Pancreas (tissue), 10 donors: ENCODE results near the gene CUTA. TPM values are rescaled to one million over a fixed set of nuclear protein-coding genes. Genes with fewer than 3 reads are reported as not detected.

Experiments
- ATAC-seq, 4 donors: fragments of 200-7000 bp; cut with Tn5 transposase; one replicate each; pipeline versions ENCODE4 v1.8.0 to v1.9.1; 2020; ENCODE audit warnings: mild to moderate bottlenecking in 4 of 4, moderate library complexity in 4 of 4
- DNase-seq, 6 donors: peaks; one replicate each; pipeline ENCODE4 v3.0.0-alpha.2; 2020
- FAIRE-seq: peaks from 2 replicates; lab custom pipeline; 2012; peaks lifted over from hg19 to GRCh38; lab: Jason Lieb, UNC
- H3K27ac ChIP-seq, 4 donors: fragments of 200-600 bp; sonication (generic); 1 replicate in 3 of 4; 2 replicates in 1 of 4; pipeline versions ENCODE4 v1.5.0 to v1.8.0; 2020
- H3K27me3 ChIP-seq, 4 donors: fragments of 200-600 bp; one replicate each; pipeline ENCODE4 v1.8.0; 2021
- H3K36me3 ChIP-seq, 3 donors: fragments of 200-600 bp; sonication (generic) in 1 of 3; one replicate each; pipeline versions ENCODE4 v1.5.0 to v1.8.0; 2020 to 2021
- H3K4me1 ChIP-seq, 3 donors: fragments of 200-600 bp; one replicate each; pipeline ENCODE4 v1.8.0; 2021
- H3K4me3 ChIP-seq, 4 donors: fragments of 200-600 bp; sonication (generic) in 2 of 4; one replicate each; pipeline versions ENCODE4 v1.5.0 to v1.8.0; 2020 to 2021
- H3K9me3 ChIP-seq, 4 donors: fragments of 200-600 bp; one replicate each; pipeline ENCODE4 v1.8.0; 2021
- CTCF ChIP-seq, 4 donors: fragments of 200-600 bp; sonication (generic) in 3 of 4; IDR thresholded peaks; one replicate each; pipeline versions ENCODE4 v1.5.0 to v1.8.0; 2021; ENCODE audit warnings: antibody characterized with exemption in 4 of 4
- WGBS, 2 donors: extraction: QIAGEN DNeasy Blood & Tissue Kit; methylation state at CpG; one replicate each; pipeline ENCODE4 v1.1.7; 2013; 5-methylcytosine and 5-hydroxymethylcytosine counted together
- intact Hi-C, 3 donors: fragments of 100-400 bp; cut with DNase I; formaldehyde crosslinking; loops; one replicate each; pipeline versions ENCODE4 v1.11.1 to v1.14.2; 2022
- polyA plus RNA-seq, 2 donors: library from polyadenylated mRNA; stranded (reverse); fragments of 200-250 nt; gene quantifications; one replicate each; pipeline ENCODE4 v1.2.3, GENCODE V29; 2013
- total RNA-seq, 6 donors: library from RNA; stranded (reverse); fragmentation: NEBNext Ultra II Directional in 4 of 6; extraction: Animal tissue kit (Norgen Biotek cat#: 25700) in 4 of 6; gene quantifications; one replicate each; pipeline versions ENCODE4 v1.2.1 to v1.2.4, GENCODE V29; 2021 to 2023
- donor health status: healthy with polysubstance abuse.
- donor health status: DM: no; HTN: no; CAD: no; lungs with moderate emphysema.
- donor health status: DM: no; HTN: no; CAD: no.
- donor health status: control.
- donor health status: control.
- donor health status: Bipolar disorder and iron deficiency.
- donor health status: DM: yes; HTN: yes; CAD: no.
- donor health status: DM: no; HTN: no; CAD: no.
- donor health status: DM: no; HTN: no; CAD: no.
- donor health status: DM: yes; HTN: yes; CAD: no.

The CUTA gene
- total and polyA plus RNA-seq, 8 donors = 65.0 to 204 (median 83.7) TPM

GRCh38 chr6:33458676-33459075 is 40.8 kb upstream of the CUTA start:
- no peaks in the 10 kb centered on the region for H3K36me3 ChIP-seq
- TF ChIP-seq CTCF (IDR thresholded peaks at IDR 0.05) = no peak
- 48 to 59% methylated on average over 3 of the region's 3 CpGs for WGBS, 2 donors
- no peak for ATAC-seq
- peaks cover 0 to 7% (median 0%) of the 10 kb centered on the region in 3 donors for H3K4me1 ChIP-seq
- H3K27me3 ChIP-seq = no peaks in the 10 kb centered on the region
- H3K27ac ChIP-seq = no peak overlapping the region
- no peak overlapping the region for H3K4me3 ChIP-seq
- no peak for FAIRE-seq
- DNase-seq = no peak
- intact Hi-C loops = no loop called here
- H3K9me3 ChIP-seq = no peaks in the 10 kb centered on the region

- intact Hi-C loops = no loop called here
- TF ChIP-seq CTCF (IDR thresholded peaks at IDR 0.05) = no peak
- WGBS, 2 donors = 96 to 97% methylated on average over 12 of the region's 12 CpGs
- no peak for FAIRE-seq
- DNase-seq = no peak
- Histone ChIP-seq H3K4me1 (peaks cover 0 to 12% (median 0%) of the 10 kb centered on the region in 3 donors), H3K9me3 (no peaks in the 10 kb centered on the region), H3K27ac (no peak overlapping the region), H3K4me3 (no peak overlapping the region), H3K36me3 (no peaks in the 10 kb centered on the region), H3K27me3 (no peaks in the 10 kb centered on the region)
- ATAC-seq = no peak
Observed at GRCh38 chr6:33456156-33456555, 38.2 kb upstream of the CUTA start.

- DNase-seq = no peak
- Histone ChIP-seq H3K27me3 (no peaks in the 10 kb centered on the region), H3K36me3 (no peaks in the 10 kb centered on the region), H3K4me1 (peaks cover 0 to 12% (median 0%) of the 10 kb centered on the region in 3 donors), H3K4me3 (peak overlapping the region; percentile 75 to 96 (median 91)), H3K27ac (no peak overlapping the region), H3K9me3 (no peaks in the 10 kb centered on the region)
- TF ChIP-seq CTCF (IDR thresholded peaks at IDR 0.05) = no peak
- no peak for FAIRE-seq
- ATAC-seq = no peak
- intact Hi-C loops = no loop called here
- WGBS, 2 donors = 39 to 43% methylated on average over 16 of the region's 16 CpGs
Observed at GRCh38 chr6:33455051-33455450, 37.1 kb upstream of the CUTA start.

GRCh38 chr6:33454009-33454946 is 36.4 kb upstream of the CUTA start, which contains the start of gene ZBTB9:
ZBTB9 (plus strand) TSS chr6:33454576; CDS start chr6:33455101, 525 bp downstream.
- 0% methylated on average over 60 to 65 of the region's 65 CpGs for WGBS, 2 donors
- Histone ChIP-seq H3K4me1 (peaks cover 0 to 12% (median 0%) of the 10 kb centered on the region in 3 donors), H3K4me3 (peak within 1 kb of the TSS; percentile 75 to 96 (median 91)), H3K27ac (peak within 1 kb of the TSS; percentile 49 to 61 (median 55)), H3K27me3 (no peaks in the 10 kb centered on the region), H3K9me3 (no peaks in the 10 kb centered on the region), H3K36me3 (no peaks in the 10 kb centered on the region)
- ATAC-seq (peak; percentile 99 to 100 (median 100)), FAIRE-seq (peak; percentile 45), DNase-seq (peak; percentile 95 to 98 (median 96))
- no peak for TF ChIP-seq CTCF (IDR thresholded peaks at IDR 0.05)
- intact Hi-C loops = no loop called here
